ENCODE measurements around the gene ZNF319.

DNA sequence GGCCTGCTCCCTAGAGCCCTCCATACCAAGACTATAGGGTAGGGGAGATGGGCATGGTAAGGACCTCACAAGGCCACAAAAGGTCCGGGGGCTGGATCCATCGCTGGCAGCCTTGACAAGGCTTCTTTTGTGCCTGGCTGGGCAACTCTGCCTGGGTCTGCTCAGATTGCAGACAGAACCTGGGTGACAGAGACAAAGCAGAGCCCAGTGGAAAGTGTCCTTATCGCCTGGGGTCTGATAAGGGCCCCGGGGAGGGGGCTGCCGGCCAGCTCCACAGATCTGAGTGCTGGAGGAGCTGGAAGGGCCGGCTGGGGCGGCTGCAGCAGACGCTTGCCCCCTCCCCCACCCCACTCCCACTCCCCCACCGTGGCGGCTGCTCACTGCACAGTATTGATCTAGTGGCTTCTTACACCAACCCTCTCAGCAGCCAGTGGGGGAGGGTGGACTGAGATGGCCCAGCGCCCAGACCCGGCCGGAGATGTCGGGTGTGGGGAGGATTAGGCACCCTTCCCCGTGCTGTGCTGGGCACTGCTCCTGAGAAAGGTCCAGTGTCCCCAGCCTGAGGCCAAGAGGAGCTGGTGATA is 32.3 kb upstream of the ZNF319 start:
- no peak for TF ChIP-seq RAD21 (conservative IDR thresholded peaks at IDR 0.05)
- TF ChIP-seq, protein P1, sequence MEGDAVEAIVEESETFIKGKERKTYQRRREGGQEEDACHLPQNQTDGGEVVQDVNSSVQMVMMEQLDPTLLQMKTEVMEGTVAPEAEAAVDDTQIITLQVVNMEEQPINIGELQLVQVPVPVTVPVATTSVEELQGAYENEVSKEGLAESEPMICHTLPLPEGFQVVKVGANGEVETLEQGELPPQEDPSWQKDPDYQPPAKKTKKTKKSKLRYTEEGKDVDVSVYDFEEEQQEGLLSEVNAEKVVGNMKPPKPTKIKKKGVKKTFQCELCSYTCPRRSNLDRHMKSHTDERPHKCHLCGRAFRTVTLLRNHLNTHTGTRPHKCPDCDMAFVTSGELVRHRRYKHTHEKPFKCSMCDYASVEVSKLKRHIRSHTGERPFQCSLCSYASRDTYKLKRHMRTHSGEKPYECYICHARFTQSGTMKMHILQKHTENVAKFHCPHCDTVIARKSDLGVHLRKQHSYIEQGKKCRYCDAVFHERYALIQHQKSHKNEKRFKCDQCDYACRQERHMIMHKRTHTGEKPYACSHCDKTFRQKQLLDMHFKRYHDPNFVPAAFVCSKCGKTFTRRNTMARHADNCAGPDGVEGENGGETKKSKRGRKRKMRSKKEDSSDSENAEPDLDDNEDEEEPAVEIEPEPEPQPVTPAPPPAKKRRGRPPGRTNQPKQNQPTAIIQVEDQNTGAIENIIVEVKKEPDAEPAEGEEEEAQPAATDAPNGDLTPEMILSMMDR (IDR thresholded peaks at IDR 0.05; ENCODE audit: poor library complexity, severe bottlenecking) = no peak
- no peak for TF ChIP-seq MXI1 (conservative IDR thresholded peaks at IDR 0.05; ENCODE audit: poor library complexity, severe bottlenecking)

All from neural cell (in vitro differentiated cells).